Measurements from ENCODE around the gene ZSCAN21.

ZSCAN21 gene

DNA sequence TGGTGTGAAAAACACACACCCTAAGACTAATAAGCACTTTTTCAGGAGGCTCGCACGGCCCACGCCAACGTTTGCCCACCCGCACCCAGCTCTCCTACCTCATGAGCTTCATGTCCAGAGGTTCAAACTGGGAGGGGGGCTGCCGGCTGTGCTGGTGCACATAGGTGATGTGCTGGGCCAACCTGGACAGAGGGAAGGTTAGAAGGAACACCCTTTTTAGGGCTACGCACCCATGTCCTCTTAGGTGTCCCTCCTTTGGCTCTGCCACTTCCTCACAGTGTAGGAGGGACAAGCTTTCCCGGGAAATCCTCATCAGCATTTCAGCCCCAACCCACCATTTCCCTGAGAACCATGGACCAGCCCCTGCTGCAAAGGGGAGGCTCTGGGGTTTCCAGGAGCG is 45.7 kb downstream of the ZSCAN21 start:
- Histone ChIP-seq H3K4me3 (ENCODE audit: low read depth, low read length) (no peak overlapping the region), H3K27ac (no peak overlapping the region), H3K36me3 (replicated peaks) (peaks cover 93% of the 10 kb centered on the region), H3K27me3 (replicated peaks) (no peaks in the 10 kb centered on the region)
- no peak for DNase-seq
- in situ Hi-C loops (cut with HindIII; ENCODE audit: low pct_ligation_motif_present, low sequenced_read_pairs) = loop anchor here (25.0 kb wide), 1 partner anchor 108 kb away; the partner anchor contains the start of gene AZGP1
- TF ChIP-seq, protein P1, sequence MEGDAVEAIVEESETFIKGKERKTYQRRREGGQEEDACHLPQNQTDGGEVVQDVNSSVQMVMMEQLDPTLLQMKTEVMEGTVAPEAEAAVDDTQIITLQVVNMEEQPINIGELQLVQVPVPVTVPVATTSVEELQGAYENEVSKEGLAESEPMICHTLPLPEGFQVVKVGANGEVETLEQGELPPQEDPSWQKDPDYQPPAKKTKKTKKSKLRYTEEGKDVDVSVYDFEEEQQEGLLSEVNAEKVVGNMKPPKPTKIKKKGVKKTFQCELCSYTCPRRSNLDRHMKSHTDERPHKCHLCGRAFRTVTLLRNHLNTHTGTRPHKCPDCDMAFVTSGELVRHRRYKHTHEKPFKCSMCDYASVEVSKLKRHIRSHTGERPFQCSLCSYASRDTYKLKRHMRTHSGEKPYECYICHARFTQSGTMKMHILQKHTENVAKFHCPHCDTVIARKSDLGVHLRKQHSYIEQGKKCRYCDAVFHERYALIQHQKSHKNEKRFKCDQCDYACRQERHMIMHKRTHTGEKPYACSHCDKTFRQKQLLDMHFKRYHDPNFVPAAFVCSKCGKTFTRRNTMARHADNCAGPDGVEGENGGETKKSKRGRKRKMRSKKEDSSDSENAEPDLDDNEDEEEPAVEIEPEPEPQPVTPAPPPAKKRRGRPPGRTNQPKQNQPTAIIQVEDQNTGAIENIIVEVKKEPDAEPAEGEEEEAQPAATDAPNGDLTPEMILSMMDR (IDR thresholded peaks at IDR 0.05; ENCODE audit: low read depth, low read length, missing control alignments) = no peak

- Histone ChIP-seq H3K27me3 (replicated peaks) (no peaks in the 10 kb centered on the region), H3K36me3 (replicated peaks) (peaks cover 89% of the 10 kb centered on the region), H3K4me3 (ENCODE audit: low read depth, low read length) (no peak overlapping the region), H3K27ac (no peak overlapping the region)
- TF ChIP-seq, protein P1 (IDR thresholded peaks at IDR 0.05; ENCODE audit: low read depth, low read length, missing control alignments) = no peak
- DNase-seq = no peak
- in situ Hi-C loops (cut with HindIII; ENCODE audit: low pct_ligation_motif_present, low sequenced_read_pairs) = loop anchor here (25.0 kb wide), 1 partner anchor 108 kb away; the partner anchor contains the start of gene AZGP1
These were observed 46.1 kb downstream of the ZSCAN21 start for GRCh38 chr7:100095704-100096103.

DNA sequence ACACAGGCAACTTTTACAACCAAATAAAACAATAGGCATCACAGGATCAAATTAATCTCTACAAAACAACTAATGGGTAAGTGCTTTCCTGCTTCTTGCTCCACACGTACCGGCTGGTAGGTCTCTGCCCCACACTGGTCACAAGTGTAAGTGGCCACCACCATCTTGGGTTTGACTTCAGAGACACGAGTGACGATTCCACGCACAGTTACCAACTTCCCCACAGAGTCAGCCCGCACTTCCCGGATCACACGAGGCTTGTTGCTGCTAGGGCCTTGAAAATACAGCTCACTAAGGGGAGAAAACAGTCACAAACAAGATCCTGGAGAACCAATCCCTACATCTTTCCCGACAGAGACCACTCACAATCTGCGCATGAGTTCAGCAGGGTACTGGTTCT is 49.3 kb downstream of the ZSCAN21 start:
- H3K4me3 ChIP-seq (ENCODE audit: low read depth, low read length) = no peak overlapping the region
- no peaks in the 10 kb centered on the region for H3K27me3 ChIP-seq (replicated peaks)
- H3K27ac ChIP-seq = no peak overlapping the region
- in situ Hi-C loops (cut with HindIII; ENCODE audit: low pct_ligation_motif_present, low sequenced_read_pairs) = loop anchor here (25.0 kb wide), 1 partner anchor 112 kb away; the partner anchor contains the start of gene AZGP1
- TF ChIP-seq, protein P1 (IDR thresholded peaks at IDR 0.05; ENCODE audit: low read depth, low read length, missing control alignments) = no peak
- H3K36me3 ChIP-seq (replicated peaks) = peaks cover 57% of the 10 kb centered on the region
- no peak for DNase-seq

DNA sequence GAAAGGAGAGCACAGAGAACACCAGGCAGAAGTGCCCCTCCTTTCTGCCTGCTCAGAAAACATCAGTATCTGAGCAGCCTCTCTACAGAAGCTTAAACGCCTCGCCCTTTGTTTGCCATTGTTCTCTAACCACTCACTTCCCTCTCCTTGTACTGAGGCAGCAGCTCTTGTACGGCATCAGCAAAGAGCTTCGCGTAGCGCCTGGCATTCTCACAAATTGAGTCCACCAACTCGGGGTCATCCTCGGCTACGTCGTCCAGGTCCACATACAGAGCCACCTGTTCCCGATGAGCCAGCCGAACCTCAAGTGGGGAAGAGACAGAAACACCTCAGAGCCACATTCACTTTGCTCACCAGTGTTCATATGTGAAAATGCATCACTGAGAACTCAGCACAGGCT is 49.9 kb downstream of the ZSCAN21 start:
- Histone ChIP-seq H3K4me3 (ENCODE audit: low read depth, low read length) (peak overlapping the region; percentile 81), H3K27me3 (replicated peaks) (no peaks in the 10 kb centered on the region), H3K27ac (peak overlapping the region; percentile 93), H3K36me3 (replicated peaks) (peaks cover 51% of the 10 kb centered on the region)
- in situ Hi-C loops (cut with HindIII; ENCODE audit: low pct_ligation_motif_present, low sequenced_read_pairs) = loop anchor here (25.0 kb wide), 1 partner anchor 112 kb away; the partner anchor contains the start of gene AZGP1
- DNase-seq = no peak
- TF ChIP-seq, protein P1 (IDR thresholded peaks at IDR 0.05; ENCODE audit: low read depth, low read length, missing control alignments) = no peak

GRCh38 chr7:100100420-100101015 is 50.9 kb downstream of the ZSCAN21 start:
- Histone ChIP-seq H3K4me3 (ENCODE audit: low read depth, low read length) (peak overlapping the region; percentile 81), H3K36me3 (replicated peaks) (peaks cover 41% of the 10 kb centered on the region), H3K27ac (peak overlapping the region; percentile 93), H3K27me3 (replicated peaks) (no peaks in the 10 kb centered on the region)
- TF ChIP-seq, protein P1 (IDR thresholded peaks at IDR 0.05; ENCODE audit: low read depth, low read length, missing control alignments) = no peak
- peak; percentile 97 for DNase-seq
- in situ Hi-C loops (cut with HindIII; ENCODE audit: low pct_ligation_motif_present, low sequenced_read_pairs) = no loop called here

All from brain microvascular endothelial cell (primary cell).